Endothelial cell of umbilical vein (primary cell): Measurements from ENCODE around the gene ARGLU1.

Experiments
- EZH2 ChIP-seq: IDR thresholded peaks from 2 replicates; pipeline ENCODE4 v1.6.1; 2012; ENCODE audit warnings: borderline replicate concordance, low read depth, mild to moderate bottlenecking, moderate library complexity, low read length, inconsistent platforms; ENCODE audit not compliant: severe bottlenecking
- TF ChIP-seq, protein P1 (sequence below), 2 donors: IDR thresholded peaks; 1 replicate in 1 of 2; 2 replicates in 1 of 2; pipeline ENCODE4 v1.5.1; 2011; ENCODE audit warnings: low read length in 2 of 2, mild to moderate bottlenecking in 2 of 2, moderate library complexity in 2 of 2, control low read depth in 1 of 2, inconsistent platforms in 1 of 2, low read depth in 1 of 2; ENCODE audit not compliant: insufficient read depth in 1 of 2; ENCODE audit errors: extremely low read depth in 1 of 2

- TF ChIP-seq, protein P1, sequence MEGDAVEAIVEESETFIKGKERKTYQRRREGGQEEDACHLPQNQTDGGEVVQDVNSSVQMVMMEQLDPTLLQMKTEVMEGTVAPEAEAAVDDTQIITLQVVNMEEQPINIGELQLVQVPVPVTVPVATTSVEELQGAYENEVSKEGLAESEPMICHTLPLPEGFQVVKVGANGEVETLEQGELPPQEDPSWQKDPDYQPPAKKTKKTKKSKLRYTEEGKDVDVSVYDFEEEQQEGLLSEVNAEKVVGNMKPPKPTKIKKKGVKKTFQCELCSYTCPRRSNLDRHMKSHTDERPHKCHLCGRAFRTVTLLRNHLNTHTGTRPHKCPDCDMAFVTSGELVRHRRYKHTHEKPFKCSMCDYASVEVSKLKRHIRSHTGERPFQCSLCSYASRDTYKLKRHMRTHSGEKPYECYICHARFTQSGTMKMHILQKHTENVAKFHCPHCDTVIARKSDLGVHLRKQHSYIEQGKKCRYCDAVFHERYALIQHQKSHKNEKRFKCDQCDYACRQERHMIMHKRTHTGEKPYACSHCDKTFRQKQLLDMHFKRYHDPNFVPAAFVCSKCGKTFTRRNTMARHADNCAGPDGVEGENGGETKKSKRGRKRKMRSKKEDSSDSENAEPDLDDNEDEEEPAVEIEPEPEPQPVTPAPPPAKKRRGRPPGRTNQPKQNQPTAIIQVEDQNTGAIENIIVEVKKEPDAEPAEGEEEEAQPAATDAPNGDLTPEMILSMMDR (IDR thresholded peaks at IDR 0.05; ENCODE audit: extremely low read depth in 1 of 2, insufficient read depth in 1 of 2, low read depth in 1 of 2, low read length in 2 of 2), result no peak
- TF ChIP-seq EZH2, result no peak
These were observed 44.8 kb upstream of the ARGLU1 start for GRCh38 chr13:106612688-106613087.
